Measurements from ENCODE around the gene KCNQ1. TPM values are rescaled to one million over a fixed set of nuclear protein-coding genes. Genes with fewer than 3 reads are reported as not detected.

KCNQ1 gene
- total RNA-seq, 2 experiments from 2014 or later, result 8.7 to 9.5 TPM

GRCh38 chr11:2832533-2833020, 387.8 kb downstream of the KCNQ1 start:
- H3K4me3 Mint-ChIP-seq, result no peak overlapping the region
- peaks cover 17% of the 10 kb centered on the region for H3K36me3 Mint-ChIP-seq (ENCODE audit: low read depth)
- peaks cover 20% of the 10 kb centered on the region for H3K9me3 Mint-ChIP-seq
- ChIA-PET CTCF (no interaction called here), POLR2A (no interaction called here)
- no peaks in the 10 kb centered on the region for H3K27me3 Mint-ChIP-seq
- TF ChIP-seq CTCF (IDR thresholded peaks at IDR 0.05), result no peak
- intact Hi-C loops (cut with micrococcal nuclease), result no loop called here
- no peak for ATAC-seq
- no peaks in the 10 kb centered on the region for H3K4me1 Mint-ChIP-seq (ENCODE audit: low read depth)
- H3K27ac Mint-ChIP-seq, result no peak overlapping the region
- no peak for DNase-seq

- intact Hi-C loops (cut with micrococcal nuclease), result no loop called here
- H3K27me3 Mint-ChIP-seq, result no peaks in the 10 kb centered on the region
- peaks cover 14% of the 10 kb centered on the region for H3K9me3 Mint-ChIP-seq
- POLR2A ChIA-PET, result no interaction called here
- H3K27ac Mint-ChIP-seq, result no peak overlapping the region
- no peak for TF ChIP-seq CTCF (IDR thresholded peaks at IDR 0.05)
- H3K4me1 Mint-ChIP-seq (ENCODE audit: low read depth), result no peaks in the 10 kb centered on the region
- H3K36me3 Mint-ChIP-seq (ENCODE audit: low read depth), result peaks cover 11% of the 10 kb centered on the region
- DNase-seq (no peak), ATAC-seq (no peak)
- H3K4me3 Mint-ChIP-seq, result no peak overlapping the region
- CTCF ChIA-PET, result no interaction called here
These were observed 388.4 kb downstream of the KCNQ1 start for GRCh38 chr11:2833051-2833715.

- intact Hi-C loops (cut with micrococcal nuclease), result no loop called here
- Mint-ChIP-seq H3K36me3 (ENCODE audit: low read depth) (peaks cover 6% of the 10 kb centered on the region), H3K27me3 (no peaks in the 10 kb centered on the region), H3K4me1 (ENCODE audit: low read depth) (no peaks in the 10 kb centered on the region), H3K27ac (no peak overlapping the region), H3K9me3 (peaks cover 7% of the 10 kb centered on the region), H3K4me3 (no peak overlapping the region)
- ATAC-seq, result no peak
- CTCF ChIA-PET, result no interaction called here
- no peak for TF ChIP-seq CTCF (IDR thresholded peaks at IDR 0.05)
- no peak for DNase-seq
- POLR2A ChIA-PET, result no interaction called here
These were observed 389.1 kb downstream of the KCNQ1 start for GRCh38 chr11:2833716-2834502.

GRCh38 chr11:2834503-2835273, 389.9 kb downstream of the KCNQ1 start:
- no peak for TF ChIP-seq CTCF (IDR thresholded peaks at IDR 0.05)
- peaks cover under 1% of the 10 kb centered on the region for H3K36me3 Mint-ChIP-seq (ENCODE audit: low read depth)
- DNase-seq (no peak), ATAC-seq (no peak)
- ChIA-PET POLR2A (no interaction called here), CTCF (no interaction called here)
- H3K4me3 Mint-ChIP-seq, result no peak overlapping the region
- no peaks in the 10 kb centered on the region for H3K27me3 Mint-ChIP-seq
- intact Hi-C loops (cut with micrococcal nuclease), result no loop called here
- no peak overlapping the region for H3K27ac Mint-ChIP-seq
- H3K9me3 Mint-ChIP-seq, result no peaks in the 10 kb centered on the region
- no peaks in the 10 kb centered on the region for H3K4me1 Mint-ChIP-seq (ENCODE audit: low read depth)

Data from activated CD8-positive, alpha-beta T cell treated with anti-CD3 and anti-CD28 coated beads for 36 hours (primary cell).